ENCODE results near the gene OTUB2. TPM values are rescaled to one million over a fixed set of nuclear protein-coding genes. Genes with fewer than 3 reads are reported as not detected.

OTUB2 gene
- total and polyA plus RNA-seq, 2 of the 8 experiments (the other 6 are each of a cell fraction or from before 2014, with no cell fraction given), result 2.2 to 4.2 TPM

DNA sequence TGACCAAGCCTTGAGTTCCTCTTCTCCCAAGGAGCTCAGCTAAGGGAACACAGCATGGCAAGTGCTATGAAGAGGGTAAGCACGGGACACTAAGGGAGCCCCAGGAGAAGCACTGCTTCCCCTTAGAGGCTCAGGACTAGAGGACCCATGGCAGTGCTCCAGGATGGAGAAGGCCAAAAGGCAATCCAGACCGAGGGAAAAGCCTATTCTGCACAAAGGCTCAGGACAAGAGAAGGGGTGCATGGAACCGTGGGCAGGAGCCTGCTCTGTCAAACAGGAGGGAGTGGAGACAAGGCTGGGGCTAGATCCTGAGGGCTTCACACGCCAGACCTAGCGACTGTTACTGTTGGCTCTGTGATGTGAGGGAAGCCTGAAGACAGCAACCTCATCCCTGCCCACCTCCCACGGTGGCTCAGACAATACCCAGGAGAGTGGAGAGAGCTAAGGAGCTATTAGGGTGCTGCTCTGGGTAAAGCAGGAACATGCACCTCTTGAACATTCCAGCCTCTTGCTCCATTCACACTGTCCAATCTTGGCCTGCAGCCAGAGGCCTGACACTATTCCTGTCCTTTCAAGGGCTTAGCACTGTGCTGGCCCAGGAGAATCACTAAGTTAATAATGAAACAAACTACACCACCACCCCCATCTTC lies 24.2 kb downstream of the OTUB2 start (continued):
- TF ChIP-seq CHD2 (IDR thresholded peaks at IDR 0.05; ENCODE audit: low read length), result no peak
- no peak for TF ChIP-seq SIN3A (conservative IDR thresholded peaks at IDR 0.05 in 1 of 2, IDR thresholded peaks at IDR 0.05 in 1 of 2; ENCODE audit: low read depth in 1 of 2, low read length in 2 of 2)
- TF ChIP-seq, protein P1, sequence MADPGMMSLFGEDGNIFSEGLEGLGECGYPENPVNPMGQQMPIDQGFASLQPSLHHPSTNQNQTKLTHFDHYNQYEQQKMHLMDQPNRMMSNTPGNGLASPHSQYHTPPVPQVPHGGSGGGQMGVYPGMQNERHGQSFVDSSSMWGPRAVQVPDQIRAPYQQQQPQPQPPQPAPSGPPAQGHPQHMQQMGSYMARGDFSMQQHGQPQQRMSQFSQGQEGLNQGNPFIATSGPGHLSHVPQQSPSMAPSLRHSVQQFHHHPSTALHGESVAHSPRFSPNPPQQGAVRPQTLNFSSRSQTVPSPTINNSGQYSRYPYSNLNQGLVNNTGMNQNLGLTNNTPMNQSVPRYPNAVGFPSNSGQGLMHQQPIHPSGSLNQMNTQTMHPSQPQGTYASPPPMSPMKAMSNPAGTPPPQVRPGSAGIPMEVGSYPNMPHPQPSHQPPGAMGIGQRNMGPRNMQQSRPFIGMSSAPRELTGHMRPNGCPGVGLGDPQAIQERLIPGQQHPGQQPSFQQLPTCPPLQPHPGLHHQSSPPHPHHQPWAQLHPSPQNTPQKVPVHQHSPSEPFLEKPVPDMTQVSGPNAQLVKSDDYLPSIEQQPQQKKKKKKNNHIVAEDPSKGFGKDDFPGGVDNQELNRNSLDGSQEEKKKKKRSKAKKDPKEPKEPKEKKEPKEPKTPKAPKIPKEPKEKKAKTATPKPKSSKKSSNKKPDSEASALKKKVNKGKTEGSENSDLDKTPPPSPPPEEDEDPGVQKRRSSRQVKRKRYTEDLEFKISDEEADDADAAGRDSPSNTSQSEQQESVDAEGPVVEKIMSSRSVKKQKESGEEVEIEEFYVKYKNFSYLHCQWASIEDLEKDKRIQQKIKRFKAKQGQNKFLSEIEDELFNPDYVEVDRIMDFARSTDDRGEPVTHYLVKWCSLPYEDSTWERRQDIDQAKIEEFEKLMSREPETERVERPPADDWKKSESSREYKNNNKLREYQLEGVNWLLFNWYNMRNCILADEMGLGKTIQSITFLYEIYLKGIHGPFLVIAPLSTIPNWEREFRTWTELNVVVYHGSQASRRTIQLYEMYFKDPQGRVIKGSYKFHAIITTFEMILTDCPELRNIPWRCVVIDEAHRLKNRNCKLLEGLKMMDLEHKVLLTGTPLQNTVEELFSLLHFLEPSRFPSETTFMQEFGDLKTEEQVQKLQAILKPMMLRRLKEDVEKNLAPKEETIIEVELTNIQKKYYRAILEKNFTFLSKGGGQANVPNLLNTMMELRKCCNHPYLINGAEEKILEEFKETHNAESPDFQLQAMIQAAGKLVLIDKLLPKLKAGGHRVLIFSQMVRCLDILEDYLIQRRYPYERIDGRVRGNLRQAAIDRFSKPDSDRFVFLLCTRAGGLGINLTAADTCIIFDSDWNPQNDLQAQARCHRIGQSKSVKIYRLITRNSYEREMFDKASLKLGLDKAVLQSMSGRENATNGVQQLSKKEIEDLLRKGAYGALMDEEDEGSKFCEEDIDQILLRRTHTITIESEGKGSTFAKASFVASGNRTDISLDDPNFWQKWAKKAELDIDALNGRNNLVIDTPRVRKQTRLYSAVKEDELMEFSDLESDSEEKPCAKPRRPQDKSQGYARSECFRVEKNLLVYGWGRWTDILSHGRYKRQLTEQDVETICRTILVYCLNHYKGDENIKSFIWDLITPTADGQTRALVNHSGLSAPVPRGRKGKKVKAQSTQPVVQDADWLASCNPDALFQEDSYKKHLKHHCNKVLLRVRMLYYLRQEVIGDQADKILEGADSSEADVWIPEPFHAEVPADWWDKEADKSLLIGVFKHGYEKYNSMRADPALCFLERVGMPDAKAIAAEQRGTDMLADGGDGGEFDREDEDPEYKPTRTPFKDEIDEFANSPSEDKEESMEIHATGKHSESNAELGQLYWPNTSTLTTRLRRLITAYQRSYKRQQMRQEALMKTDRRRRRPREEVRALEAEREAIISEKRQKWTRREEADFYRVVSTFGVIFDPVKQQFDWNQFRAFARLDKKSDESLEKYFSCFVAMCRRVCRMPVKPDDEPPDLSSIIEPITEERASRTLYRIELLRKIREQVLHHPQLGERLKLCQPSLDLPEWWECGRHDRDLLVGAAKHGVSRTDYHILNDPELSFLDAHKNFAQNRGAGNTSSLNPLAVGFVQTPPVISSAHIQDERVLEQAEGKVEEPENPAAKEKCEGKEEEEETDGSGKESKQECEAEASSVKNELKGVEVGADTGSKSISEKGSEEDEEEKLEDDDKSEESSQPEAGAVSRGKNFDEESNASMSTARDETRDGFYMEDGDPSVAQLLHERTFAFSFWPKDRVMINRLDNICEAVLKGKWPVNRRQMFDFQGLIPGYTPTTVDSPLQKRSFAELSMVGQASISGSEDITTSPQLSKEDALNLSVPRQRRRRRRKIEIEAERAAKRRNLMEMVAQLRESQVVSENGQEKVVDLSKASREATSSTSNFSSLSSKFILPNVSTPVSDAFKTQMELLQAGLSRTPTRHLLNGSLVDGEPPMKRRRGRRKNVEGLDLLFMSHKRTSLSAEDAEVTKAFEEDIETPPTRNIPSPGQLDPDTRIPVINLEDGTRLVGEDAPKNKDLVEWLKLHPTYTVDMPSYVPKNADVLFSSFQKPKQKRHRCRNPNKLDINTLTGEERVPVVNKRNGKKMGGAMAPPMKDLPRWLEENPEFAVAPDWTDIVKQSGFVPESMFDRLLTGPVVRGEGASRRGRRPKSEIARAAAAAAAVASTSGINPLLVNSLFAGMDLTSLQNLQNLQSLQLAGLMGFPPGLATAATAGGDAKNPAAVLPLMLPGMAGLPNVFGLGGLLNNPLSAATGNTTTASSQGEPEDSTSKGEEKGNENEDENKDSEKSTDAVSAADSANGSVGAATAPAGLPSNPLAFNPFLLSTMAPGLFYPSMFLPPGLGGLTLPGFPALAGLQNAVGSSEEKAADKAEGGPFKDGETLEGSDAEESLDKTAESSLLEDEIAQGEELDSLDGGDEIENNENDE (IDR thresholded peaks at IDR 0.05; ENCODE audit: insufficient replicate concordance, low read length), result no peak
- TF ChIP-seq TAF1 (IDR thresholded peaks at IDR 0.05; ENCODE audit: low read depth, low read length), result no peak
- no peak for TF ChIP-seq RXRA (IDR thresholded peaks at IDR 0.05; ENCODE audit: insufficient read depth, low read depth, low read length)
- no peak for TF ChIP-seq KDM5A (IDR thresholded peaks at IDR 0.05; ENCODE audit: low read length)
- TF ChIP-seq CHD1 (IDR thresholded peaks at IDR 0.05; ENCODE audit: low read depth, low read length), result no peak
- no peak for TF ChIP-seq CEBPB (IDR thresholded peaks at IDR 0.05; ENCODE audit: low read depth, low read length)
- TF ChIP-seq ASH2L (IDR thresholded peaks at IDR 0.05; ENCODE audit: low read length), result no peak

Measured in H1 (cell line).